LHCN-M2 (cell line): ENCODE results near the gene P2RY8. TPM values are rescaled to one million over a fixed set of nuclear protein-coding genes. Genes with fewer than 3 reads are reported as not detected.
"Not testable (repeated sequence)": the region's sequence is repeated elsewhere in the genome, so short reads cannot be mapped to it uniquely, and the experiment has no call there.

Source experiments
- DNase-seq: peaks from one replicate; pipeline ENCODE4 v3.0.0-alpha.2; 2012; ENCODE audit warnings: low read depth
- total RNA-seq: library from RNA; depleted of rRNA; stranded (reverse); fragments of >200 nt; gene quantifications from 2 replicates; pipeline ENCODE4 v1.2.3, GENCODE V29; 2014

Gene P2RY8
- total RNA-seq, 1 experiment from 2014 or later = under 0.01 TPM

- no peak for DNase-seq
These were observed 8.9 kb upstream of the P2RY8 start for GRCh38 chrX:1545776-1546408.

GRCh38 chrX:1542994-1543725 is 6.2 kb upstream of the P2RY8 start:
- no peak for DNase-seq

- not testable (repeated sequence) for DNase-seq
These were observed 2.2 kb upstream of the P2RY8 start for GRCh38 chrX:1539146-1539545.

GRCh38 chrX:1537716-1538090 is 718 bp upstream of the P2RY8 start:
- DNase-seq = not testable (repeated sequence)

GRCh38 chrX:1536712-1537030 is 314 bp downstream of the P2RY8 start:
- no peak for DNase-seq

- no peak for DNase-seq
These were observed 1.5 kb downstream of the P2RY8 start for GRCh38 chrX:1535241-1536041.

GRCh38 chrX:1534301-1535168 is 2.5 kb downstream of the P2RY8 start:
- no peak for DNase-seq

- DNase-seq = no peak
These were observed 3.9 kb downstream of the P2RY8 start for GRCh38 chrX:1533058-1533457.

- no peak for DNase-seq
These were observed 5.7 kb downstream of the P2RY8 start for GRCh38 chrX:1531096-1531890.

- no peak for DNase-seq
These were observed 7.2 kb downstream of the P2RY8 start for GRCh38 chrX:1529756-1530155.

- DNase-seq = no peak
These were observed 7.7 kb downstream of the P2RY8 start for GRCh38 chrX:1529328-1529727.

- no peak for DNase-seq
These were observed 8.1 kb downstream of the P2RY8 start for GRCh38 chrX:1528884-1529203.

- DNase-seq = no peak
These were observed 8.7 kb downstream of the P2RY8 start for GRCh38 chrX:1528186-1528883.

GRCh38 chrX:1527457-1527856 is 9.5 kb downstream of the P2RY8 start:
- no peak for DNase-seq

GRCh38 chrX:1526565-1526964 is 10.4 kb downstream of the P2RY8 start:
- no peak for DNase-seq

- DNase-seq = no peak
These were observed 11.2 kb downstream of the P2RY8 start for GRCh38 chrX:1525583-1526355.

GRCh38 chrX:1524874-1525582 is 12.0 kb downstream of the P2RY8 start:
- no peak for DNase-seq

- not testable (repeated sequence) for DNase-seq
These were observed 14.1 kb downstream of the P2RY8 start for GRCh38 chrX:1522905-1523304.

GRCh38 chrX:1521459-1521956 is 15.5 kb downstream of the P2RY8 start:
- DNase-seq = no peak
